CD8-positive, alpha-beta memory T cell (primary cell): ENCODE data around the gene KLB. TPM values are rescaled to one million over a fixed set of nuclear protein-coding genes. Genes with fewer than 3 reads are reported as not detected.
"Not testable (repeated sequence)": the region's sequence is repeated elsewhere in the genome, so short reads cannot be mapped to it uniquely, and the experiment has no call there.

ENCODE experiments used
- CTCF ChIA-PET: fragments of 350-600 bp; sonication (Branson Sonifier 250); formaldehyde crosslinking; loops from one replicate; lab custom pipeline; 2021; ENCODE audit warnings: antibody characterized with exemption; lab: Charles Lee
- POLR2A ChIA-PET: fragments of 350-600 bp; sonication (Branson Sonifier 250); formaldehyde crosslinking; loops from one replicate; lab custom pipeline; 2021; ENCODE audit warnings: antibody characterized with exemption; lab: Charles Lee
- DNase-seq, 5 donors: peaks; one replicate each; pipeline versions ENCODE4 v3.0.0 to v3.0.0-alpha.2; 2020 to 2022; ENCODE audit warnings: mixed read lengths in 1 of 5
- H3K27ac ChIP-seq: one replicate; pipeline ENCODE4 v1.7.0; 2013; ENCODE audit warnings: low read depth, mild to moderate bottlenecking, low read length, moderate library complexity
- H3K27me3 ChIP-seq: 2 replicates; pipeline ENCODE4 v1.7.0; 2013; ENCODE audit warnings: low read length, mild to moderate bottlenecking; ENCODE audit not compliant: insufficient read depth, poor library complexity, severe bottlenecking
- H3K36me3 ChIP-seq: 2 replicates; pipeline ENCODE4 v1.7.0; 2013; ENCODE audit warnings: mild to moderate bottlenecking, low read length, moderate library complexity; ENCODE audit not compliant: insufficient read depth
- H3K4me1 ChIP-seq: 2 replicates; pipeline ENCODE4 v1.7.0; 2013; ENCODE audit warnings: mild to moderate bottlenecking, low read length, moderate library complexity; ENCODE audit not compliant: insufficient read depth
- H3K4me3 ChIP-seq: 2 replicates; pipeline ENCODE4 v1.7.0; 2013; ENCODE audit warnings: mild to moderate bottlenecking, low read length
- H3K9me3 ChIP-seq: 2 replicates; pipeline ENCODE4 v1.7.0; 2013; ENCODE audit warnings: mild to moderate bottlenecking, low read length
- H3K27ac Mint-ChIP-seq, 8 donors: one replicate each; pipeline ENCODE4 v1.8.0; 2020 to 2021; ENCODE audit warnings: mixed read lengths in 8 of 8, mild to moderate bottlenecking in 6 of 8, inconsistent platforms in 3 of 8, moderate library complexity in 3 of 8
- H3K27me3 Mint-ChIP-seq, 2 donors: one replicate each; pipeline ENCODE4 v1.8.0; 2020 to 2021; ENCODE audit warnings: mixed read lengths in 2 of 2, mild to moderate bottlenecking in 1 of 2, moderate library complexity in 1 of 2
- H3K36me3 Mint-ChIP-seq, 3 donors: one replicate each; pipeline ENCODE4 v1.8.0; 2020 to 2021; ENCODE audit warnings: mixed read lengths in 3 of 3, inconsistent platforms in 1 of 3, mild to moderate bottlenecking in 1 of 3
- H3K4me1 Mint-ChIP-seq, 3 donors: one replicate each; pipeline ENCODE4 v1.8.0; 2020 to 2021; ENCODE audit warnings: mixed read lengths in 3 of 3, inconsistent platforms in 1 of 3, mild to moderate bottlenecking in 1 of 3
- H3K4me3 Mint-ChIP-seq, 7 donors: one replicate each; pipeline ENCODE4 v1.8.0; 2020 to 2021; ENCODE audit warnings: mixed read lengths in 7 of 7, mild to moderate bottlenecking in 6 of 7, moderate library complexity in 4 of 7, inconsistent platforms in 2 of 7
- H3K9me3 Mint-ChIP-seq, 5 donors: one replicate each; pipeline ENCODE4 v1.8.0; 2020 to 2022; ENCODE audit warnings: mixed read lengths in 5 of 5, mild to moderate bottlenecking in 3 of 5, moderate library complexity in 2 of 5, inconsistent platforms in 1 of 5
- polyA plus RNA-seq: library from polyadenylated mRNA; unstranded; fragments of 300-500 nt; fragmentation: Illumina TruSeq; gene quantifications from one replicate; pipeline ENCODE4 v1.2.3, GENCODE V29; 2021
- total RNA-seq, 2 experiments: library from RNA; stranded (reverse); gene quantifications; one replicate each; pipeline ENCODE4 v1.2.3, GENCODE V29; 2021

KLB gene
- total and polyA plus RNA-seq, 3 experiments from 2014 or later, result not detected

DNA sequence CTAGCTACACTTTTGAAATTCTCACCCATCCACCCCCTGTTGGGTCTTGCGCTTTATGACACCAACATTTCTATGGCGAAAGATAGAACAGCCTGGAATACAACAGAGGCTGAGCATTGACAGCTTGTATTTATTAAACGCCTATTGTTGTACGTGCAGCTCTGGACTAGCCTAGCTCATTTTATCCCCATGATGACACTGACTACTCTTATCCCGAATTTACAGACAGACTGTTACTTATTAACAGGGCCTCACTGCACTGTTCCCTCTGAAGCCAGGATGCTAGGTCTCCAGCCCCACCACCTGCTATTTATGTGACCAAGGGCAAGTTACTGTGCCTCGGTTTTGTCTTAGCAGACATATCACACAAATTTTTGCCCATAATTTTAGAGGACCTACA is 39.6 kb upstream of the KLB start:
- Mint-ChIP-seq H3K4me1 (peaks cover 29 to 36% (median 33%) of the 10 kb centered on the region in 3 donors), H3K27ac (peak overlapping the region in 4 of 8 donors; percentile 59 to 97 (median 93))

DNA sequence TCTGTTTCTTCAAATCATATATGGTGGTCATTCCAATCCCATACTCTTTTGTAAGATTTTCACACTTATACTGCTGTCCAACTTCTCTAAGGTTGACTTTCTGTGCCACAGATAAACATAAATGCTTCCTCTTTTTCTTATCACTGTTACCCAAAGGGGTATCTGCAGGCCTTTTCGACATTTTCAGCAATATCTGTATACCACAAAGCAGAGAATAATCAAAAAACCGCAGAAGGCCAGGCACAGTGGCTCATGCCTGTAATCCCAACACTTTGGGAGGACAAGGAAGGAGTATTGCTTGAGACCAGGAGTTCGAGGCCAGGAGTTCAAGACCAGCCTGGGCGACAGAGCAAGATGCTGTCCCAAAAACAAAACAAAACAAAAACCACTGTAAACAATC is 37.4 kb upstream of the KLB start:
- Mint-ChIP-seq H3K9me3 (peaks cover 0 to 13% (median 7%) of the 10 kb centered on the region in 5 donors), H3K4me1 (peaks cover 14 to 22% (median 22%) of the 10 kb centered on the region in 3 donors), H3K4me3 (peak overlapping the region in 1 of 7 donors; percentile 79), H3K36me3 (peaks cover 0 to 8% (median 6%) of the 10 kb centered on the region in 3 donors), H3K27me3 (peaks cover 0 to 5% of the 10 kb centered on the region in 2 donors), H3K27ac (peak overlapping the region in 2 of 8 donors; percentile 46 to 73)
- no peak for DNase-seq
- Histone ChIP-seq H3K4me1 (peaks cover 21% of the 10 kb centered on the region), H3K36me3 (no peaks in the 10 kb centered on the region), H3K9me3 (no peaks in the 10 kb centered on the region), H3K4me3 (no peak overlapping the region), H3K27ac (no peak overlapping the region), H3K27me3 (no peaks in the 10 kb centered on the region)
- CTCF ChIA-PET, result no interaction called here
- POLR2A ChIA-PET, result no interaction called here

More for the DNA sequence above, 39.6 kb upstream of the KLB start:
- H3K9me3 ChIP-seq, result no peaks in the 10 kb centered on the region
- Mint-ChIP-seq H3K9me3 (peaks cover 0 to 12% (median 6%) of the 10 kb centered on the region in 5 donors), H3K36me3 (peaks cover 0 to 10% (median 6%) of the 10 kb centered on the region in 3 donors), H3K4me3 (peak overlapping the region; percentile 44 to 95 (median 92)), H3K27me3 (peaks cover 0 to 3% of the 10 kb centered on the region in 2 donors)
- H3K27ac ChIP-seq, result no peak overlapping the region
- peaks cover 31% of the 10 kb centered on the region for H3K4me1 ChIP-seq
- CTCF ChIA-PET, result interaction anchor here (1.4 to 3.4 kb wide), 2 partner anchors 11 to 91 kb away, joined by 4 to 17 read pairs; partner anchors contain the start of genes LIAS and RPL9
- POLR2A ChIA-PET, result interaction anchor here (2.5 kb wide), 1 partner anchor 92 kb away, joined by 25 read pairs; the partner anchor contains the start of genes LIAS and RPL9
- DNase-seq, result no peak
- H3K36me3 ChIP-seq, result no peaks in the 10 kb centered on the region
- H3K4me3 ChIP-seq, result no peak overlapping the region
- H3K27me3 ChIP-seq, result no peaks in the 10 kb centered on the region

DNA sequence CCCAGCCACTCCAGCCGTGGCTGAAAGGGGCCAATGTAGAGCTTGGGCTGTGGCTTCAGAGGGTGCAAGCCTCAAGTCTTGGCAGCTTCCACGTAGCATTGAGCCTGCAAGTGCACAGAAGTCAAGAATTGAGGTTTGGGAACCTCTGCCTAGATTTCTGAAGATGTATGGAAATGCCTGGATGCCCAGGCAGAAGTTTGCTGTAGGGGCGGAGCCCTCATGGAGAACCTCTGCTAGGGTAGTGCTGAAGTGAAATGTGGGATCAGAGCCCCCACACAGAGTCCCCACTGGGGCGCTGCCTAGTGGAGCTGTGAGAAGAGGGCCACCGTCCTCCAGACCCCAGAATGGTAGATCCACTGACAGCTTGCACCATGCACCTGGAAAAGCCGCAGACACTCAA is 35.5 kb upstream of the KLB start:
- H3K9me3 Mint-ChIP-seq, result peaks cover 0 to 13% (median 7%) of the 10 kb centered on the region in 5 donors
- H3K27ac ChIP-seq, H3K36me3 ChIP-seq, H3K4me1 ChIP-seq, H3K36me3 Mint-ChIP-seq, CTCF ChIA-PET, H3K4me3 ChIP-seq, H3K27me3 ChIP-seq, H3K27me3 Mint-ChIP-seq, POLR2A ChIA-PET, H3K4me1 Mint-ChIP-seq, H3K27ac Mint-ChIP-seq, H3K9me3 ChIP-seq, DNase-seq, H3K4me3 Mint-ChIP-seq: not testable (repeated sequence)

DNA sequence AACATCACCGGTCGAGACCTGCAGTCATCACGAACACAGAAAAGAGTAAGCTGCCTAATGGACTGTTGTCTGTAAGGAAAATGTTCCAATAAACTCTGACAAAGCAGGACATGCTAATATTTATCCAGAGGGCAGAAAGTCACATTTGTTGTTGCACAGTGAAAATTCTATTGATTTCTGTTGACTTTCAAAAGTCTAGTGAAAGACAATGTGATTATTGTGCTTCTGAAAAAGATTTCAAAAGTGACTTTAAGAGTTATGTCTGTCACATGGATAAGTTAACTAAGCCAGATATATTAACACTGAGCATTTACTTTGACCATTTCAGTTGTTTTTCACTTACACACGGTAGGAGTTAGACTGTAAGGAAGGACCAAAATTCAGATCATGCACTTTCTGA is 31.3 kb upstream of the KLB start:
- peaks cover 22% of the 10 kb centered on the region in 2 donors for H3K27me3 Mint-ChIP-seq
- H3K27ac Mint-ChIP-seq, result no peak overlapping the region
- H3K36me3 Mint-ChIP-seq, result peaks cover 0 to 17% (median 2%) of the 10 kb centered on the region in 3 donors
- H3K36me3 ChIP-seq, result no peaks in the 10 kb centered on the region
- H3K9me3 ChIP-seq, result no peaks in the 10 kb centered on the region
- no peaks in the 10 kb centered on the region for H3K27me3 ChIP-seq
- POLR2A ChIA-PET, result no interaction called here
- no peak overlapping the region for H3K4me3 ChIP-seq
- H3K4me1 ChIP-seq, result no peaks in the 10 kb centered on the region
- no peak overlapping the region for H3K27ac ChIP-seq
- CTCF ChIA-PET, result no interaction called here
- DNase-seq, result no peak
- H3K4me3 Mint-ChIP-seq, result no peak overlapping the region
- H3K4me1 Mint-ChIP-seq, result no peaks in the 10 kb centered on the region
- H3K9me3 Mint-ChIP-seq, result peaks cover 3 to 25% (median 17%) of the 10 kb centered on the region in 5 donors

DNA sequence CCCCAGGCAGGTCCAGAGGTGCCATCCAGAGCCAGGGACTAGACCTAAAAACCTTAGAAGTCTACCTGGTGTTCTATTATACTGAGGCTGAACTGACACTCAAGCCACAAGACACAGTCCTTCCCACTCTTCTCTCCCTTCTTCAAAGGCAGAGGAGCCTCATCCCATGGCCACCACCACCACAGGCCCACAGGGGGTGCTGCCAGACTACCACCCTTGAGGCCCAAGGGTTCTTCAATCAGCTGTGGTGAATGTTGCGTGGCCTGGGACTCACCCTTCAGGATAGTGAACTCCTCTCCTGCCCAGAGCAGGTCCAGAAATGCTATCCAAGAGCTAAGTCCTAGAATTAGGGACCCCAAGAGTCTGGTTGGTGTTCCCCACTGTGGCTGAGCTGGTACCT is 23.0 kb upstream of the KLB start:
- no peaks in the 10 kb centered on the region for H3K4me1 Mint-ChIP-seq
- Histone ChIP-seq H3K27me3 (no peaks in the 10 kb centered on the region), H3K4me3 (no peak overlapping the region), H3K36me3 (no peaks in the 10 kb centered on the region), H3K27ac (no peak overlapping the region), H3K4me1 (no peaks in the 10 kb centered on the region), H3K9me3 (no peaks in the 10 kb centered on the region)
- H3K27me3 Mint-ChIP-seq, result peaks cover 32 to 50% of the 10 kb centered on the region in 2 donors
- POLR2A ChIA-PET, result no interaction called here
- H3K4me3 Mint-ChIP-seq, result no peak overlapping the region
- DNase-seq, result no peak
- H3K9me3 Mint-ChIP-seq, result peaks cover 0 to 17% (median 10%) of the 10 kb centered on the region in 5 donors
- H3K36me3 Mint-ChIP-seq, result peaks cover 0 to 13% (median 2%) of the 10 kb centered on the region in 3 donors
- CTCF ChIA-PET, result no interaction called here
- peak overlapping the region in 1 of 8 donors; percentile 31 for H3K27ac Mint-ChIP-seq

DNA sequence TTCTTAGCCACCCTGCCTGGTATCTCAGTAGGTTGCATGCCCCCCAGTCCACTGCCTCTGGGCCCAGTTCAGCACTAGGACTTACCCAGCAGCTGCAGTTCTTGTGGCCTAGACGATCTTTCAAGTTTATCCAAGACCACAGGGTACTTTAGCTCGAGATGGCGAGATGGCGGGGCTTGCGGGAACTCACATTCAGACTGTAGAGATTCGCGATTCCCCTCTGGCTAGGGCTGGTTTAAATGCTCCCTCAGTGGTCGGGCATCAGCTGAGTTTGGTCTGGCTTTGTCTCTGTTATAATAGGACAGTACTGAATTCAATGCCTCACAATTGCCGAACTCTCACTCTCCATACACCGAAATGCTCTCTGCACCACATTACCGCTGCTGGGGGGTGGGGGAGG is 22.2 kb upstream of the KLB start:
- Histone ChIP-seq H3K4me1 (no peaks in the 10 kb centered on the region), H3K4me3 (no peak overlapping the region), H3K27ac (no peak overlapping the region), H3K9me3 (no peaks in the 10 kb centered on the region), H3K36me3 (no peaks in the 10 kb centered on the region), H3K27me3 (no peaks in the 10 kb centered on the region)
- POLR2A ChIA-PET, result no interaction called here
- no peaks in the 10 kb centered on the region for H3K4me1 Mint-ChIP-seq
- peaks cover 26 to 43% of the 10 kb centered on the region in 2 donors for H3K27me3 Mint-ChIP-seq
- no peak overlapping the region for H3K27ac Mint-ChIP-seq
- CTCF ChIA-PET, result no interaction called here
- H3K9me3 Mint-ChIP-seq, result peaks cover 0 to 8% (median 5%) of the 10 kb centered on the region in 5 donors
- no peak overlapping the region for H3K4me3 Mint-ChIP-seq
- H3K36me3 Mint-ChIP-seq, result peaks cover 0 to 6% (median 2%) of the 10 kb centered on the region in 3 donors
- no peak for DNase-seq

DNA sequence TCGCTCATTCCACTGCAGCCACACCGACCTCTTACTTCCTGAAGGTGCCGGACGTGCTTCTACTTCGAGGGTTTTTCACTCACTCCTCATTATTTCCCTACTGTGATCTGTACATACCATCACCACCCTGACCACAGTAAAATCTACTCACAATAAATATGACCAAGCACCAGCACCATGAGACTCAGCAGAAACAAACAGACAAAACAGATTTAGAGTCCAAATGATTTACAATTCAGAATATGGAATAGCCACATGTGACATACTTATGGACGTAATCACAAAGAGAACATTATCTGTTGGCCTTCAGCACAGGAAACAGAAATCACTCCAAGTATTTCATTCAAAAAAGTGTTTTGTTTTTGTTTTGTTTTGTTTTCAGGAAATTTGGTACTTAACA is 16.1 kb upstream of the KLB start:
- ChIA-PET CTCF (no interaction called here), POLR2A (no interaction called here)
- H3K4me3 ChIP-seq, result no peak overlapping the region
- no peak overlapping the region for H3K27ac ChIP-seq
- H3K4me1 Mint-ChIP-seq, result no peaks in the 10 kb centered on the region
- H3K27ac Mint-ChIP-seq, result no peak overlapping the region
- no peaks in the 10 kb centered on the region for H3K36me3 ChIP-seq
- H3K27me3 Mint-ChIP-seq, result peaks cover 4 to 9% of the 10 kb centered on the region in 2 donors
- no peaks in the 10 kb centered on the region for H3K9me3 ChIP-seq
- H3K4me3 Mint-ChIP-seq, result no peak overlapping the region
- no peak for DNase-seq
- no peaks in the 10 kb centered on the region for H3K9me3 Mint-ChIP-seq
- no peaks in the 10 kb centered on the region for H3K36me3 Mint-ChIP-seq
- H3K4me1 ChIP-seq, result no peaks in the 10 kb centered on the region
- H3K27me3 ChIP-seq, result no peaks in the 10 kb centered on the region

DNA sequence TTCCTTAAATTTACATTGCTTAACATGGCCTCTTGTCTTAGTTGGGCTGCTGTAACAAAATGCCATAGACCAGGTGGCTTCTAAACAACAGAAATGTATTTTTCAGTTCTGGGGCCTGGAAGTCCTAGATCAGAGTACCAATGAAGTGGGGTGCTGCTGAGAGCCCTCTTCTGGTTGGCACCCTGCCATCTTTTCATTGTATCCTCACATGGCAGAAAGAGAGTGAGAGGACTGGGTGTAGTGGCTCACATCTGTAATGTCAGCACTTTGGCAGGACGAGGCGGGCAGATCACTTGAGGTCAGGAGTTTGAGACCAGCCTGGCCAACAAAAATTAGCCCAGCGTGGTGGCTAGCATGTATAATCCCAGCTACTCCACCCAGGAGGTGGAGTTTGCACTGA is 12.0 kb upstream of the KLB start:
- no peaks in the 10 kb centered on the region for H3K4me1 Mint-ChIP-seq
- H3K4me3 Mint-ChIP-seq, result no peak overlapping the region
- H3K27me3 Mint-ChIP-seq, result peaks cover 0 to 2% of the 10 kb centered on the region in 2 donors
- Histone ChIP-seq H3K27me3 (no peaks in the 10 kb centered on the region), H3K9me3 (no peaks in the 10 kb centered on the region), H3K27ac (no peak overlapping the region), H3K4me3 (no peak overlapping the region), H3K4me1 (no peaks in the 10 kb centered on the region), H3K36me3 (no peaks in the 10 kb centered on the region)
- no peak for DNase-seq
- no peaks in the 10 kb centered on the region for H3K9me3 Mint-ChIP-seq
- CTCF ChIA-PET, result no interaction called here
- H3K36me3 Mint-ChIP-seq, result peaks cover 0 to 4% (median 0%) of the 10 kb centered on the region in 3 donors
- POLR2A ChIA-PET, result no interaction called here
- H3K27ac Mint-ChIP-seq, result no peak overlapping the region
